Stimulated activated naive CD8-positive, alpha-beta T cell treated with anti-CD3 and anti-CD28 coated beads, Interleukin-15, Interleukin-2, amounts not matched to agents 100 ng/mL and 50 ng/mL, for 24 hours (primary cell): ENCODE results near the gene TBL1XR1.
"Not testable (repeated sequence)": the region's sequence is repeated elsewhere in the genome, so short reads cannot be mapped to it uniquely, and the experiment has no call there.

Source experiments
- H3K27ac Mint-ChIP-seq: one replicate; pipeline ENCODE4 v1.8.0; 2021; ENCODE audit warnings: mild to moderate bottlenecking, mixed read lengths
- H3K27me3 Mint-ChIP-seq: one replicate; pipeline ENCODE4 v1.8.0; 2021; ENCODE audit warnings: mixed read lengths
- H3K36me3 Mint-ChIP-seq: one replicate; pipeline ENCODE4 v1.8.0; 2021; ENCODE audit warnings: low read depth, mixed read lengths
- H3K4me1 Mint-ChIP-seq: one replicate; pipeline ENCODE4 v1.8.0; 2021; ENCODE audit warnings: low read depth, mixed read lengths
- H3K4me3 Mint-ChIP-seq: one replicate; pipeline ENCODE4 v1.8.0; 2021; ENCODE audit warnings: mild to moderate bottlenecking, mixed read lengths
- H3K9me3 Mint-ChIP-seq: one replicate; pipeline ENCODE4 v1.8.0; 2021; ENCODE audit warnings: mixed read lengths

The TBL1XR1 gene

GRCh38 chr3:177196456-177197040, 734 bp downstream of the TBL1XR1 start:
- Mint-ChIP-seq H3K27me3 (no peaks in the 10 kb centered on the region), H3K9me3 (no peaks in the 10 kb centered on the region), H3K36me3 (peaks cover 33% of the 10 kb centered on the region), H3K4me1 (peaks cover 70% of the 10 kb centered on the region), H3K4me3 (peak overlapping the region; percentile 97), H3K27ac (peak overlapping the region; percentile 99)

DNA sequence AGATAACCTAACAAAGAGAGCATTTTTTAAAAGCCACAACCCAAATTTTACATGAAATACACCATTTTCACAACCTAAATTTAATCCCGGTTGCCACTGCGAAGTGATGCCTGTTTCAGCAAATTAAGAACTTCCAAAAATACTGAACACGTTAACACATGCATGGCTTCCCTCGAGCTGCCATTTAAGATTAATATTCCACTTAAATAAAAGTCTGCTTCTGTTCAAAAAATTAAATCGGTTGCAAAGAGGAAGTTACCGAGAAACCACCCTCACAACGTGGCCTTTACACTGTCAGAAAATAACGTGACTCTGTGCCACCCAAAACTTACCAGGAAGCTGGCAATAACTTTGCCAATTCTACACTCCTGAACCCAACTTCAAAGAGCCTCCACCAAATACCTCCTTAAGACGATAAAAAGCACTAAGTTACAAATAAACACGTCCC, 1.2 kb downstream of the TBL1XR1 start:
- Mint-ChIP-seq H3K4me3 (peak overlapping the region; percentile 97), H3K27ac (peak overlapping the region; percentile 99), H3K9me3 (no peaks in the 10 kb centered on the region)

GRCh38 chr3:177195242-177195991, 1.9 kb downstream of the TBL1XR1 start:
- Mint-ChIP-seq H3K4me3 (peak overlapping the region; percentile 97), H3K27me3 (no peaks in the 10 kb centered on the region), H3K9me3 (no peaks in the 10 kb centered on the region), H3K4me1 (peaks cover 71% of the 10 kb centered on the region), H3K36me3 (peaks cover 37% of the 10 kb centered on the region), H3K27ac (peak overlapping the region; percentile 99)

More for the DNA sequence above, 1.2 kb downstream of the TBL1XR1 start:
- no peaks in the 10 kb centered on the region for H3K27me3 Mint-ChIP-seq
- H3K36me3 Mint-ChIP-seq: peaks cover 37% of the 10 kb centered on the region
- peaks cover 70% of the 10 kb centered on the region for H3K4me1 Mint-ChIP-seq

DNA sequence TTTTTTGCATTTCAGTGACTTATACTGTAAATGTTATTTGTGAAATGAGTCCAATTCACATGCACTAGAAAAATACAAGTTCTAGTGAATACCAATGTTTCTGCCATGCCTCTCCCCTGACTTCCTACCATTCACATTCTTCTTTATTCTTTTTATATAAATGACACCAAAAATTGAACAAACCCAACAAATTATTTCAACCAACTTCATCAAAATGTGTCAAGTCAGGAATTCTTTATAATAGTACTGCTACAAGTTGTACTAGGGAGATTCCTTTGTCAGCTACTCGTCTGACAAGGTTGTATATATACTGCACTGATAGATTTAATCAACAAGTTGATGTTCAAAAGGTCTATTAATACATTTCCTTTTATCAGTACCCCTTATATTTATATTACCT, 3.0 kb downstream of the TBL1XR1 start:
- Mint-ChIP-seq H3K4me1 (peaks cover 64% of the 10 kb centered on the region), H3K36me3 (peaks cover 37% of the 10 kb centered on the region), H3K9me3 (no peaks in the 10 kb centered on the region), H3K27me3 (no peaks in the 10 kb centered on the region), H3K4me3 (peak overlapping the region; percentile 97), H3K27ac (peak overlapping the region; percentile 13)

GRCh38 chr3:177193688-177194268, 3.5 kb downstream of the TBL1XR1 start:
- H3K4me1 Mint-ChIP-seq: peaks cover 59% of the 10 kb centered on the region
- H3K27ac Mint-ChIP-seq: peak overlapping the region; percentile 68
- peaks cover 37% of the 10 kb centered on the region for H3K36me3 Mint-ChIP-seq
- peak overlapping the region; percentile 97 for H3K4me3 Mint-ChIP-seq
- no peaks in the 10 kb centered on the region for H3K9me3 Mint-ChIP-seq
- H3K27me3 Mint-ChIP-seq: no peaks in the 10 kb centered on the region

DNA sequence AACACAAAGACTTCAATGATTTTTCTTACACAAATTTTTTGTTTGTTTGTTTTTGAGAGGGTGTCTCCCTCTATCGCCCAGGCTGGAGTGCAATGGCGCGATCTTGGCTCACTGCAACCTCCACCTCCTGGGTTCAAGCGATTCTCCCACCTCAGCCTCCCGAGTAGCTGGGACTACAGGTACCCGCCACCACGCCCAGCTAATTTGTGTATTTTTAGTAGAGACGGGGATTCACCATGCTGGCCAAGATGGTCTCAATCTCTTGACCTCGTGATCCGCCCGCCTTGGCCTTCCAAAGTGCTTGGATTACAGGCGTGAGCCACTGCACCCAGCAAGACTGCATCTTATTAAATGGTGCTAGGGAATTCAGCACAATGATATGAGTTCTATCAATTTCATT, 4.0 kb downstream of the TBL1XR1 start:
- peaks cover 58% of the 10 kb centered on the region for H3K4me1 Mint-ChIP-seq
- not testable (repeated sequence) for H3K9me3 Mint-ChIP-seq, H3K27me3 Mint-ChIP-seq
- H3K36me3 Mint-ChIP-seq: peaks cover 37% of the 10 kb centered on the region
- H3K27ac Mint-ChIP-seq: peak overlapping the region; percentile 68
- H3K4me3 Mint-ChIP-seq: peak overlapping the region; percentile 97

DNA sequence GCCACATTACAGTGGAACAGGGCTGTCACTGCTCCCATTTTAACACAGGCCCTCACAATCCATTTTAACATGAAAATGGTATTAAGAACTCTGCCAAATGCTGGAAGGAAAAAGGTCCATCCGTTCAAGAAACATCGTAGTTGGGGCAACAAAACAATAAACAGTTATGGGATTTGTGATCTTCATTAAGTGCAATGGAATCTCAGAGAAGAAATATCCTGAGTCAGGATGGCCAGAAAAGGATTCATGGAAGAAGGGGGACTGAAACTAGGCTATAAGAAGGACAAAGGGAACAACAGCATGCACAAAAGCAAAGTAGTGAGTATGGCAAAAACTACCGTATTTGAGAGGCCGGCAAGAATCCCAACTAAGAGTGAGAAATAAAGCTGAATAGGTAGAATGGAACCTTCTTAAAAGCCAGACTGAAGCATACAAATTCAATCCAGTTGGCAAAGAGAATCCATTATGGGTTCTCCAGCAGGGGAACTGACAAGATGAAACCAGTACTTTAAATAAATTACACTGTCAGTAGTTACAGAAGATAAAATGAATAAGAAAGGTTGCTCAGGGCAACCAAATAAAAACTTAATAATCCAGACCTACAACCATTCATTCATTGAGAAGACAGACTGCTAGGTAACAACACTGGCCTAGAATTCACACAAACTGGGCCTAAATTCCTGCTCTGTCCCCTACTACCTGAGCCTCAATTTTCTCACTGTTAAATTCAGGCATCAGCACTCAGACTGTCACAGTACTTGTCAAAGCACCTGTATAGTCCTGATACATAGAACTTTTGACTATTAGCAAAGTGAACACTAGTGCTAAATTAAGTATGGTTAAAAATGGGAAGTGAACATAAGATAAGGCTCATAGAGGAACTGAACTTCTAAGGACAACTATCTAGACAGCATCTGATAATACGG, 6.3 kb downstream of the TBL1XR1 start:
- H3K9me3 Mint-ChIP-seq: no peaks in the 10 kb centered on the region
- peak overlapping the region; percentile 15 for H3K4me3 Mint-ChIP-seq
- no peaks in the 10 kb centered on the region for H3K27me3 Mint-ChIP-seq
- peaks cover 42% of the 10 kb centered on the region for H3K36me3 Mint-ChIP-seq
- peaks cover 70% of the 10 kb centered on the region for H3K4me1 Mint-ChIP-seq
- peak overlapping the region; percentile 13 for H3K27ac Mint-ChIP-seq

DNA sequence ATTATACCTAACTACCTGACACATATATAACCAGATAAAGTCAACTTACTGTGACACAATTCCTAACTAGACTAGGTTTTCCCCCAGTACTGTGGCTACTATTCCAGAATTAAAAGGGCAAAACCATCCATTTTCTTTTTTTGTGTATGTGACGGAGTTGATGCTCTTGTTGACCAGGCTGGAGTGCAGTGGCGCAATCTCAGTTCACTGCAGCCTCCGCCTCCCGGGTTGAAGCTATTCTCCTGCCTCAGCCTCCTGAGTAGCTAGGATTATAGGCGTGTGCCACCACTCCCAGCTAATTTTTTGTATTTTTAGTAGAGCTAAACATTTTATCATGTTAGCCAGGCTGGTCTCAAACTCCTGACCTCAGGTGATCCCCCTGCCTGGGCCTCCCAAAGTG, 7.1 kb downstream of the TBL1XR1 start:
- not testable (repeated sequence) for H3K9me3 Mint-ChIP-seq, H3K4me3 Mint-ChIP-seq, H3K27me3 Mint-ChIP-seq, H3K27ac Mint-ChIP-seq
- Mint-ChIP-seq H3K36me3 (peaks cover 35% of the 10 kb centered on the region), H3K4me1 (peaks cover 75% of the 10 kb centered on the region)

DNA sequence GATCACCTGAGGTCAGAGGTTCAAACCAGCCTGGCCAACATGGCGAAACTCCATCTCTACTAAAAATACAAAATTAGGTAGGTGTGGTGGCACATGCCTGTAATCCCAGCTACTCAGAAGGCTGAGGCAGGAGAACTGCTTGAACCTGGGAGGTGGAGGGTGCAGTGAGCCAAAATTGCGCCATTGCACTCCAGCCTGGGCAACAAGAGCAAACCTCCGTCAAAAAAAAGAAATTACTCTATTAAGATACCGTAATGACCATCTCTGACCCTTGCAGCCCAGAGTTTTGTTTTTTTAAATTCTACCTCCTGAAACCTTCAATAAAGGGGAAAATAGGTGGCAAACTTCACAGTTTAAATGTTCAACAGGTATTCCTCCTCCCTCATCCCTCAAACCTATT, 9.0 kb downstream of the TBL1XR1 start:
- not testable (repeated sequence) for H3K27me3 Mint-ChIP-seq, H3K9me3 Mint-ChIP-seq, H3K27ac Mint-ChIP-seq, H3K4me3 Mint-ChIP-seq
- peaks cover 19% of the 10 kb centered on the region for H3K36me3 Mint-ChIP-seq
- H3K4me1 Mint-ChIP-seq: peaks cover 70% of the 10 kb centered on the region

DNA sequence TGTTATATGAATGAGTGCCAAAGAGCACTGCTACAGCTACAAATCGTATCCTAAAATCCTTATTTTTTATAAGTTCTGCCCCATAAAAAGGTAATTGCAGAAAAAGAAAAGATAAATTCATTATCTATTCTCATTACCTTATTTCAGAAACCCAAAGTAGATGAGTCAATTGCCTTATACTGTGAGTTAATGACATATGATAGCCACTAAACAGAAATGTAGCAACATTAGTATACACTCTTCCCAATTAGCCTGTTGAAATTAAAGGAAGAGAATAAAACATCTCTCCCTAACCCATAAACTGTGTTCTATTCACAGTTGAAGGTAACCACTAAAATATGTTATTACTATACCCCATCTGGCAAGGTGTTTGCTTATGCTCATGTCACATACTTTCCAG, 11.0 kb downstream of the TBL1XR1 start:
- Mint-ChIP-seq H3K27me3 (no peaks in the 10 kb centered on the region), H3K4me3 (peak overlapping the region; percentile 22), H3K27ac (no peak overlapping the region), H3K9me3 (no peaks in the 10 kb centered on the region), H3K36me3 (peaks cover 11% of the 10 kb centered on the region), H3K4me1 (peaks cover 70% of the 10 kb centered on the region)

DNA sequence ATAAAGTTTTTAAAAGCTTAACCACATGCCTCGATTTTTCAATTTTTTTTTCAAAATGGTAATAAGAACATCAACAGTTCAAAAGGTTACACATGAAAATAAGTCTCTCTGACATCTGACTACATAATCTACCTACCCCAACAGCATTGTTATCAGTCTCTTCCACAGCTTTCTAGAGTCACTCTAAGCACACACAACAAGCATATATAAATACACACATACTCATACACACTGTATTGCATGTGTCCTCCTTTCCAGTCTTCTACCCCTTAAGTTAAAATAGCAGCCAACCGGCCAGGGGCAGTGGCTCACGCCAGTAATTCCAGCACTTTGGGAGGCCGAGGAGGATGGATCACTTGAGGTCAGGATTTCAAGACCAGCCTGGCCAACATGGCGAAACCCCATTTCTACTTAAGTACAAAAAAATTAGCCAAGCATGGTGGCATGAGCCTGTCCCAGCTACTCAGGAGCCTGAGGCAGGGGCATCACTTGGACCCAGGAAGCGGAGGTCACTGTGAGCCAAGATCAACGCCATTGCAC, 12.2 kb downstream of the TBL1XR1 start:
- Mint-ChIP-seq H3K4me1 (peaks cover 72% of the 10 kb centered on the region), H3K27ac (peak overlapping the region; percentile 8), H3K4me3 (peak overlapping the region; percentile 1), H3K36me3 (peaks cover 15% of the 10 kb centered on the region), H3K9me3 (no peaks in the 10 kb centered on the region), H3K27me3 (no peaks in the 10 kb centered on the region)

DNA sequence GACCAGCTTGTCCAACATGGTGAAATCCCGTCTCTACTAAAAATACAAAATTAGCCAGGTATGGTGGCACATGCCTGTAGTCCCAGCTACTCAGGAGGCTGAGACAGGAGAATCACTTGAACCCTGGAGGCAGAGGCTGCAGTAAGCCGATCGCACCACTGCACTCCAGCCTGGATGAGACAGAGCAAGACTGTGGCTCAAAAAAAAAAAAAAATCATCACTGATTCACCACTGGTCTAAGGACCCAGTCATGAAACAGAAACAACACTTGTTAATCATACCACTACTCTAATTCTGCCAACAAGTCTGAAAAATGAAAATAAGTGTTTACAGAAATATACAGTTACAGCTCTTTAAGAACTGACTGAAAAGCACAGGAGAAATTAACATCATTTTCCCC, 12.7 kb downstream of the TBL1XR1 start:
- peak overlapping the region; percentile 8 for H3K27ac Mint-ChIP-seq
- H3K36me3 Mint-ChIP-seq: peaks cover 18% of the 10 kb centered on the region
- peaks cover 74% of the 10 kb centered on the region for H3K4me1 Mint-ChIP-seq
- H3K4me3 Mint-ChIP-seq: peak overlapping the region; percentile 1
- not testable (repeated sequence) for H3K27me3 Mint-ChIP-seq, H3K9me3 Mint-ChIP-seq

DNA sequence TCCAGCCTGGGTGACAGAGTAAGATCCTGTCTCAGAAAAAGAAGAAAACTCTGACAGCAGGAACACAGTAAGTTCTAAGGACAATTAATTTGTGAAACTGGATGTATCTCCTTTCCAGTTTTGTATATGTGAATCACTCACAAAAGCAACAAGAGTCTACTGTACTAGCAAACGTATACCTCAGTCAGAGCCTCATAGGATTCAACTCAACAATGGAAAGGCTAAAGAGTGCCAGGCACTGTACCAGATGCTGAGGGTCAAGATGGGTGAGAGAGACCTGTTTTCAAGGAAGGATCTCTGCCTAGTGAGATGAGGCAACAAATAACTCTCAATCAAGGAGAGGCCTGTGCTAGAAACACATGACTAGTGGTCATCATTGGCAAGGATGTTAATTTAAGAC, 14.9 kb downstream of the TBL1XR1 start:
- Mint-ChIP-seq H3K4me3 (no peak overlapping the region), H3K27ac (no peak overlapping the region), H3K27me3 (no peaks in the 10 kb centered on the region), H3K9me3 (no peaks in the 10 kb centered on the region), H3K36me3 (peaks cover 35% of the 10 kb centered on the region), H3K4me1 (peaks cover 82% of the 10 kb centered on the region)

GRCh38 chr3:177181418-177181817, 15.9 kb downstream of the TBL1XR1 start:
- H3K4me1 Mint-ChIP-seq: peaks cover 80% of the 10 kb centered on the region
- H3K4me3 Mint-ChIP-seq: no peak overlapping the region
- H3K9me3 Mint-ChIP-seq: no peaks in the 10 kb centered on the region
- H3K36me3 Mint-ChIP-seq: peaks cover 37% of the 10 kb centered on the region
- no peaks in the 10 kb centered on the region for H3K27me3 Mint-ChIP-seq
- peak overlapping the region; percentile 57 for H3K27ac Mint-ChIP-seq
